HuH-7 (cell line): ENCODE results near the gene NPL.

ENCODE experiments used
- DNase-seq: peaks from one replicate; pipeline ENCODE4 v3.0.0; 2011; ENCODE audit warnings: low spot score

The NPL gene

GRCh38 chr1:182778862-182779261, 10.7 kb upstream of the NPL start:
- DNase-seq: no peak

DNA sequence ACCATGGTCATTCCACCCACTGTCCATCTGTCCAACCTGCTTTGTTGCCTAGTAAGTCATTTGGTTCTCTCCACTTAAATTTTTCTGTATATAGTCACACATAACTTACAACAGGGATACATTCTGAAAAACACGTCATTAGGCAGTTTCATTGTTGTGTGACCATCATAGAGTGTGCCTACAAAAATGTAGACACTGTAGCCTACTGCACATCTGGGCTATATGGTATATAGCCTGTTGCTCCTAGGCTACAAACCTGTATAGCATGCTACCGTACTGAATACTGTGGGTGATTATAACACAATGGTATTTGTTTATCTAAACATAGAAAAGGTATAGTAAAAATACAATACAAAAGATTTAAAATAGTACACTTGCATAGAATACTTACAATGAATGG, 10.0 kb upstream of the NPL start:
- no peak for DNase-seq

DNA sequence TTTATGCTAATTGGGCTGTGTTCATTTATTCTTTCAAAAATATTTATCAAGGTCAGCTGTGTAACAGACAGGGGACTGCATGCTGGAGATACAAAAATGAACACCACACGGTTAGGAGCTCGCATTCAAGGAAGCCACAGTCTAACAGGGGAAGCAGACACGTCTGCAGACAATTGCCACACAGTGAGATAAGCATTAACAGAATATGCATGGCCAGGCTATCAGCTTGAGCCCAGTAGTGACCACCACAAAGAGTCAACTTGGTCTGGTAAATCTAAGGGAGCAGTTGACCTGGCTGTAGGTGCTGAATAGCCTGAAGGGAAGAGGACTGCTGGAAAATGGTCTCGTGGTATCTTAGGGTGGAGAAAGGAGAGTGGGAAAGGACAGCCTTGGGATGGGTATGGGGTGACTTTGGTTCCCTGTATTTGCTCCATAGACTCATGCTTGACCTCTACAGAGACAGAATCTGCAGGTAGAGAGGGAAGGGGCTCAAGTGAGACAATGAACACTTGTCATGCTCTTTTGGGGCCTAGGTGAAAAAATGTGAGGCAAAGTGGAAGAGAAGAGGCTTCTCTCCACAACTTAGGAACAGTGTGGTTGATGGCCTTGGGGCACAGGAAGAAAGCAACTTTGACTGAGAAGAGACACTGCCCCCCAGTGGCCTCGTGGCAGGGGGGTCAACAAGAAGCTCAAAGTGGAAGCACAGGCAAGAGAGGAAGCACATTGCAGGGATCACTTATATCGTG, 7.6 kb upstream of the NPL start:
- peak; percentile 42 for DNase-seq

- DNase-seq: no peak
These were observed 7.0 kb upstream of the NPL start for GRCh38 chr1:182782587-182782913.

- no peak for DNase-seq
These were observed 6.5 kb upstream of the NPL start for GRCh38 chr1:182783068-182783467.

- DNase-seq: no peak
These were observed 4.9 kb upstream of the NPL start for GRCh38 chr1:182784556-182785171.

DNA sequence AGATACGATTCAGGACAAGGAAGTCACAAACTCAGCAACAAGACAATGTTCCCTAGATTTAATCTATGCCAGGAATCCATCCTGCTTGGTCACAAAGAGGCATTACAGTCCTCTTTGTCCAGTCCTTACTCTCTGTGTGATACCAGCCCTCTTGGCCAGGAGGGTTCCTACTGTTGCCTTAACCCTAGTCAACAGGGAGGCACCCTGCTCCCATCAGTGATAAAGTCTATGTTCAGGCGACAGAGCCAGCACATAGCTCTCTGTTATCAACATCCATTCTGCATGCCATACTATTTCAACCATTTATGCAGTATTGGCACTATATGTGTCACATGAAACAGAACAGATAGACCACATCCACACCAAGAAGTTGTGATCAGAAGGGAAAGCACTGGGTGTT, 4.4 kb upstream of the NPL start:
- DNase-seq: no peak

DNA sequence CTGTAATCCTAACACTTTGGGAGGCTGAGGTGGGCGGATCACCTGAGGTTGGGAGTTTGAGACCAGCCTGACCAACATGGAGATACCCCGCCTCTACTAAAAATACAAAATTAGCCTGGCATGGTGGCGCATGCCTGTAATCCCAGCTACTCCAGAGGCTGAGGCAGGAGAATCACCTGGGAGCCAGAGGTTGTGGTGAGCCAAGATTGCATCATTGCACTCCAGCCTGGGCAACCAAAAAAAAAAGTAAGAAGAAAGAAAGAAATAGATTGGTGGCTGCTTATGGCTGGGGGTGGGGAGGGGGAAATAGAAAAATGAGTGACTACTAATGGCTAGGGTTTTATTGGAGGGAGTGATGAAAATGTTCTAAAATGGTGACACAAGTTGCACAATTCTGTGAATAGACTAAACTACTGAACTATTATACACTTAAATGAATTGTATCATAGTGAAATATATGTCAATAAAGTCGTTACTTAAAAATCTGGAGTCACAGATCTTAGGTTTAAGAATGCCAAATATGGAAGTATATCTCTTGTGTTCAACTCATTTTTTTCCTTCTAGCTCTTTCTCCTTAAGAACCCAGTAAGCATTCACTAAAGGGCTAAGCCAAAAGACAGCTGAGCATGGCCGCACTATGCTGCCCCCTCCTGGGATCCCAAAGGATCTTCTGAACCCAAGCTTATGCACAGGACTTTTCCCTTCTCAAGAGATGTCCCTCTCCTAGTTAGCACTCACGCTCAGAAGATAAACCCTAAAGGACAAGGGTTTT, 3.2 kb upstream of the NPL start:
- DNase-seq: peak; percentile 60

DNA sequence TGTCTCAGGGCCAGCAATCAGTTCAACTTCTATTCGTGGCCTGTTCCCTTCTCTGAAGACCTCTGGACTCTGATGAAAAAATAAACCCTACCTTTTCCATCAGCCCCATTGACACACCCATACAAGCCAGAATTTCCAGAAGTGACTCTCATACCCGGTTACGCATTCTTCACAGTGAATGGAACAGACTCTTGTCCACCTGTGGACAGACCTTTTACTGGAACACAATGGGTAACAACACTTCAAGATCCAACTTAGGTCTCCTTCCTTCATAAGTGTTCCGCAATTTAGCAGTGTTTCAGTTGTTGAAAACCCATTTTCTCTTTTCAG, 2.6 kb upstream of the NPL start:
- DNase-seq: no peak

DNA sequence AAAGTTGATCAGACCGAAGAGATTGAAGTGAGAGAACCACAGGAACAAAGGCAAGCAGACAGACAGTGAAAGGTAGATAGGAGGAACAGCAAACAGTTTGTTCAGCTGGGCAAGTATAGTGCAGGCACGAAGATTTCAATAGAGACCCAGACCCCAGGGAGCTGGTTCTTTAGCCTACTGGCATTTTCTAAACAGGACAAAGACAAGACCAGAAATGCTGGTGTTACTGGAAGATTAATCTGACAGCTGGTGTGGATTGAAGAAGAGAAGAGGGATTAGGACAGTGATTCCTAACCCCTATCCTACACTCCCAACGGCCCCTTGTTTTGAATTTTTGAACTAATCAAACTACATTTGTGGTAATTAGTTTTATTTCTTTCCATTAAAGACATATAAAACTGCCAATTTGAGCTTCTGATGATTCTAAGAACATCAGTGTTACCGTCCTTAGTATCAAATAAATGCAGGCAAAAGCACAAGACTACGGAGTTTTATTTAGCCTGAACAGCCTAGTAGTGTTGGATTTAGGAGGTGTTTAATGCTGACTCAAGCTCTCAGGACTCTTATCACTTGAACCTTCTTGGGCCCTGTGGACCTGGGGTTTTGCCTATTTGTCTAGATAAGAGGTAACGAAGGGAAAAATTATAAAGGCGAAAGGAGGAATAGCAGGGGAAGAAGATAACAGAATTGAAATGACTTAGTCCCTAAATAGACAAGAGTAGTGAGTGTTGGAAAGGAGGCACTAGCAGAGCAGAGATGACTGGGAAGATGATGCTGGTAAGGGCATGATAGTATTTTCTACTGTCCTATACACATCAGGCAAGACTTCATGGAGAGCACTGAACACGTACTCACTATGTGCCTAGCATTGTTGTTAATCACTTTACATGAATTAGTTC, 2.0 kb downstream of the NPL start:
- no peak for DNase-seq

- DNase-seq: no peak
These were observed 4.5 kb downstream of the NPL start for GRCh38 chr1:182794091-182794490.

- no peak for DNase-seq
These were observed 5.2 kb downstream of the NPL start for GRCh38 chr1:182794676-182795201.

DNA sequence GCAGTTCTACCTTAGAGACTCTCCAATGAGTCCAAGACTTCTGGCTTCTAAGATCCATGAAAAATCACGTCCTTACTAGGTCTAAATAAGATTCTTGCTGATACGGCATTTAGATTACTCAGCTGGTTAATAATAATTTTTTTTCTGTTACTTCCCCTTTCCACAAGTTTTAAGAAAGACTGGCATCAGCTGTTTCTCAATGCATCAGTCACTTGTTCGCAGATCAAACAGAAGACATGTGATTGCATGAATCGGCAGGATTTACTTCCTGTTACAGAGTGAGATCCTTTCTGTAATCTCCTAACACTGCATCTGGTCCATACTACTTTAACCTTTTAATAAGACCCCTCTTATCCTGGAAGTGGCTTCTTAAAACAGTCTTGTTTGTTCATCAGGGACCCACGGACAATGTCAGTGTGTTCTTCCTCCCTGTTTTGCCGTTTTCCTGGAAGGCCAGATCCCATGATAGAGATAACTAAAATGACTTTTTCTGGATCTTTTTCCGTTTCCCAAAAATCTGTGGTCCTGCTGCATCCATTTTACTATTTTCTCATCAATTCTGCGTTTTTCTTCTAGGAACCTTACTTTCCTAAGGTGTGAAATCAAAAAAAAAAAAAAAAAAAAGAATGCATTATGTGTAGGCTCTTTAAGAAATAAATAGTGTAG, 6.1 kb downstream of the NPL start:
- DNase-seq: no peak

GRCh38 chr1:182802006-182802803, 12.6 kb downstream of the NPL start:
- DNase-seq: no peak

DNA sequence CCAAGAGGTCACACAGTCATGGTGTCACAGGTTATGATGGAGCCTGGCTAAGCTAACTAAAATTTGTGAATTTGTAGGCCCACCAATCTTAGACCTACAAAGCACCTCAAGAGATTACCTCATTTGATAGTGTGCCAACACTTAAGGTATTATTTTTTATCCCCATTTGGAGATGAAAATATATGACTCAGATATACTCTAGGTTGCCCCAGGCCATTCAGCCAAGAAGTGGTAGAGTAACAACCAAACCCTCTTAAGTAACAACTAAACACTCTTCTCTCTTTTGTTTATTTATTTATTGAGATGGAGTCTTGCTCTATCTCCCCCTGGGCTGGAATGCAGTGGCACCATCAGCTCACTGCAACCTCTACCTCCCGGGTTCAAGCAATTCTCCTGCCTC, 14.3 kb downstream of the NPL start:
- no peak for DNase-seq

DNA sequence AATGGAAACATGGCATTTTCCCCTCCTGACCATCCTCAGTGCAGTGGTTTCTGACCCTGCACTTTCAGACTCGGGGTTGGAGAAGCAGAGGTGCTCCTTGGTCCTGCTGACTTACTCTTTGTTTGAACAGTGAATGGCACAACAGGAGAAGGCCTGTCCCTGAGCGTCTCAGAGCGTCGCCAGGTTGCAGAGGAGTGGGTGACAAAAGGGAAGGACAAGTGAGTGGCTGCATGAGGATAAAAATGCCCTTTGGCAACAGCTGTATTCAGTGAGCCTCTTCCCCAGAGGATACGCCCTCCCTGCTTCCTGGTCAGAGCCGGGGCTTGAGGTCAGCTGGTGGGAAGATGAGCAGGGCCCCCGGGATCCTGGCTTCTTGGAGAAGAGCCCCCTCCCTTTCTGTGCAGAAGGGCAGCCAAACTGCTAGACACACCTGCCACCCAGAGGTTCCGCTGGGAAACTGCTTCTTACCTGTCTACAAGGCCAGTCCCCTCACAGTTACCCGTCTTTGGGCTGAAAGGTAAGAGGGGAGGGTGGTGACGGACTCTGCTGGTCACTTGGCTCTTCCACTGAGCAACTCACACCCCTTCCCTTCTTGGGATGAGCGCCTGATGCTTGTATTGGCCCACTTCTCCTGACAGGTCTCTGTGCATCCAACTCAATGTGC, 16.6 kb downstream of the NPL start:
- DNase-seq: no peak

DNA sequence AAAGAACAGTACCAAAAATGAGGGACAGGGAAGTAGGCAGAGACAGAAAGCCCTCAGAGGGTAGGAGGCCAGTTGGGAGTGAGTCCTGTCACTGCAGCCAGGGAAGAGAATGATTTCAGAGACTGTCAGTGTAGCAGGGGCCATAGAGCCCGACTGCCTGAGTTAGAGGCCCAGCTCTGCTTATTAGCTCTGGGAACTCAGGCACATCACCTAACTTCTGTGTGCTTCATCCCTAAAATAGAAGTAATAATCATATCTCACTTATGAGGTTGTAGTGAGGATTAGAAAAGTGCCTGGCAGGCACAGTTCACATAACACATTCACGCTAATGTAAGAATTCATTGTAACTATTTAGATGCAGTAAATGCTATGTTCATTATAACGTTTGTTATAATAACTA, 18.3 kb downstream of the NPL start:
- no peak for DNase-seq

GRCh38 chr1:182809414-182809957, 19.9 kb downstream of the NPL start:
- DNase-seq: no peak

- DNase-seq: no peak
These were observed 22.6 kb downstream of the NPL start for GRCh38 chr1:182811975-182812722.
